GM12878 (cell line): Measurements from ENCODE around the gene GOSR2. TPM values are rescaled to one million over a fixed set of nuclear protein-coding genes. Genes with fewer than 3 reads are reported as not detected.

ENCODE experiments used
- ATAC-seq: fragments of 200-7000 bp; cut with Tn5 transposase; 3 replicates; pipeline ENCODE4 v1.9.1; 2020; ENCODE audit warnings: mild to moderate bottlenecking, moderate library complexity
- BruUV-seq: library from RNA; stranded (reverse); fragments of 400-500 nt; replicated peaks from 2 replicates; lab custom pipeline; 2021; lab: Mats Ljungman, UMichigan
- CTCF ChIA-PET: fragments of 300-600 bp; sonication (Branson Sonifier 250); formaldehyde crosslinking; extraction: SDS; loops from one replicate; lab custom pipeline; 2021; ENCODE audit warnings: inconsistent platforms; lab: Yijun Ruan, JAX
- POLR2A ChIA-PET: fragments of 350-600 bp; formaldehyde crosslinking; extraction: SDS; loops from one replicate; lab custom pipeline; 2021; ENCODE audit warnings: inconsistent platforms; lab: Charles Lee
- RAD21 ChIA-PET: fragments of 300-600 bp; sonication (Branson Sonifier 250); formaldehyde crosslinking; loops from one replicate; lab custom pipeline; 2023; ENCODE audit warnings: antibody characterized with exemption; ENCODE audit not compliant: unreplicated experiment; lab: Charles Lee
- SMC1A ChIA-PET: fragments of 300-600 bp; sonication (Branson Sonifier 250); formaldehyde crosslinking; loops from one replicate; lab custom pipeline; 2023; ENCODE audit not compliant: unreplicated experiment, uncharacterized antibody; lab: Charles Lee
- DNase-seq: peaks from one replicate; pipeline ENCODE4 v3.0.0-alpha.2; 2011; ENCODE audit warnings: low read depth, low spot score
- FAIRE-seq: peaks from 3 replicates; lab custom pipeline; 2011; peaks lifted over from hg19 to GRCh38; lab: Jason Lieb, UNC
- H2AFZ ChIP-seq: 2 replicates; pipeline ENCODE4 v1.6.0; 2011; ENCODE audit warnings: low read depth, low read length, control low read depth; ENCODE audit not compliant: control insufficient read depth
- H3K27ac ChIP-seq: 2 replicates; pipeline ENCODE4 v1.5.1; 2011; ENCODE audit warnings: control low read depth; ENCODE audit not compliant: control insufficient read depth, insufficient read depth
- H3K27me3 ChIP-seq, 2 experiments: replicated peaks in 1 of 2; 2 replicates each; pipeline versions ENCODE4 v1.6.0 to v1.6.1; 2011; ENCODE audit warnings: low read length in 1 of 2; ENCODE audit not compliant: control insufficient read depth in 2 of 2, insufficient read depth in 2 of 2
- H3K36me3 ChIP-seq, 2 experiments: 2 replicates each; pipeline ENCODE4 v1.5.1; 2011; ENCODE audit warnings: low read length in 1 of 2; ENCODE audit not compliant: control insufficient read depth in 2 of 2, insufficient read depth in 2 of 2
- H3K4me1 ChIP-seq: 2 replicates; pipeline ENCODE4 v1.6.1; 2011; ENCODE audit warnings: mild to moderate bottlenecking, low read length, moderate library complexity, mixed read lengths; ENCODE audit not compliant: control insufficient read depth, insufficient read depth
- H3K4me2 ChIP-seq: 2 replicates; pipeline ENCODE4 v1.6.0; 2011; ENCODE audit warnings: control low read depth; ENCODE audit not compliant: control insufficient read depth, insufficient read depth
- H3K4me3 ChIP-seq: fragments of 200-600 bp; sonication (generic); 2 replicates; pipeline ENCODE4 v1.5.1; 2016
- H3K79me2 ChIP-seq: 2 replicates; pipeline ENCODE4 v1.6.0; 2011; ENCODE audit warnings: low read length; ENCODE audit not compliant: control insufficient read depth, insufficient read depth
- H3K9ac ChIP-seq: 2 replicates; pipeline ENCODE4 v1.8.0; 2011; ENCODE audit warnings: low read length, control low read depth, mixed read lengths; ENCODE audit not compliant: control insufficient read depth, insufficient read depth
- H3K9me3 ChIP-seq: replicated peaks from 3 replicates; pipeline ENCODE4 v1.5.1; 2011; ENCODE audit warnings: mild to moderate bottlenecking, low read length; ENCODE audit not compliant: control insufficient read depth, insufficient read depth
- H4K20me1 ChIP-seq: 2 replicates; pipeline ENCODE4 v1.6.0; 2011; ENCODE audit not compliant: control insufficient read depth, insufficient read depth
- ASH2L ChIP-seq: fragments of 300-600, 200-600 bp; sonication (generic); IDR thresholded peaks from 2 replicates; pipeline ENCODE4 v1.6.1; 2017; ENCODE audit warnings: low read depth, mild to moderate bottlenecking, borderline replicate concordance
- CTCF ChIP-seq, 3 experiments: IDR thresholded peaks in 2 of 3; conservative IDR thresholded peaks in 1 of 3; 2 replicates each; pipeline ENCODE4 v1.5.1; 2011; ENCODE audit warnings: low read depth in 3 of 3, low read length in 3 of 3, mild to moderate bottlenecking in 3 of 3, control low read depth in 2 of 3, moderate library complexity in 2 of 3, inconsistent platforms in 1 of 3, mixed read lengths in 1 of 3; ENCODE audit not compliant: control insufficient read depth in 2 of 3, insufficient read depth in 1 of 3; ENCODE audit errors: extremely low read depth in 1 of 3
- NBN ChIP-seq: fragments of 450-650 bp; IDR thresholded peaks from 2 replicates; pipeline ENCODE4 v1.6.1; 2016
- NR2F1 ChIP-seq: fragments of 450-650 bp; conservative IDR thresholded peaks from 2 replicates; pipeline ENCODE4 v1.6.1; 2017; ENCODE audit warnings: mild to moderate bottlenecking
- PAX5 ChIP-seq: IDR thresholded peaks from 2 replicates; pipeline ENCODE4 v1.6.1; 2011; ENCODE audit warnings: low read depth, low read length, borderline replicate concordance
- POU2F2 ChIP-seq: IDR thresholded peaks from 3 replicates; pipeline ENCODE4 v1.6.1; 2011; ENCODE audit warnings: low read depth, mild to moderate bottlenecking, low read length, borderline replicate concordance
- RUNX3 ChIP-seq: IDR thresholded peaks from 2 replicates; pipeline ENCODE4 v1.6.1; 2012; ENCODE audit warnings: low read length, inconsistent platforms
- ZBED1 ChIP-seq: IDR thresholded peaks from 2 replicates; pipeline ENCODE4 v1.6.1; 2016; ENCODE audit warnings: borderline replicate concordance
- ZNF622 ChIP-seq: fragments of 450-650 bp; IDR thresholded peaks from 2 replicates; pipeline ENCODE4 v1.6.1; 2017; ENCODE audit warnings: mild to moderate bottlenecking, inconsistent platforms
- ZZZ3 ChIP-seq: IDR thresholded peaks from 2 replicates; pipeline ENCODE4 v1.6.1; 2011; ENCODE audit warnings: low read depth; ENCODE audit not compliant: control insufficient read depth, insufficient read length
- WGBS: methylation state at CpG from one replicate; pipeline ENCODE4 v1.1.6; 2016; ENCODE audit warnings: low lambda C conversion rate; ENCODE audit not compliant: insufficient replicate concordance, insufficient coverage; ENCODE audit errors: missing lambda C conversion rate; 5-methylcytosine and 5-hydroxymethylcytosine counted together
- in situ Hi-C: fragments of 300-500 bp; cut with MboI; formaldehyde crosslinking; loops from 9 replicates; pipeline ENCODE4 v1.14.3; 2018; ENCODE audit warnings: mixed read lengths
- intact Hi-C: fragments of 100-400 bp; cut with micrococcal nuclease; formaldehyde crosslinking; loops from one replicate; pipeline ENCODE4 v1.14.2; 2022; ENCODE audit not compliant: unreplicated experiment
- polyA plus RNA-seq, 11 experiments: library from polyadenylated mRNA; depleted of rRNA in 4 of 11; unstranded in 6 of 11; stranded (reverse) in 5 of 11; fragments of >200 nt; fragmentation: Nextera tagmentation in 4 of 11; fragmentation: Illumina TruSeq in 1 of 11; extraction: Ambion mirVana in 4 of 11; extraction: Trizol in 1 of 11; gene quantifications; 1 replicate in 1 of 11; 2 replicates in 10 of 11; pipeline versions ENCODE4 v1.2.1 to v1.2.3, GENCODE V29; 2011 to 2016; ENCODE audit warnings: inconsistent platforms in 2 of 11, missing spikeins in 2 of 11, low read depth in 1 of 11
- total RNA-seq, 4 experiments: library from RNA; depleted of rRNA in 3 of 4; stranded (reverse); fragments of >200 nt in 3 of 4; fragmentation: Illumina TruSeq in 1 of 4; extraction: Trizol in 1 of 4; gene quantifications; 2 replicates each; pipeline versions ENCODE4 v1.2.1 to v1.2.3, GENCODE V29; 2013 to 2021
- TF ChIP-seq, protein P1 (sequence below): IDR thresholded peaks from 2 replicates; pipeline ENCODE4 v1.6.1; 2012; ENCODE audit warnings: low read depth, low read length, improper control_type of control experiment
- TF ChIP-seq, protein P2 (sequence below): fragments of 450-650 bp; IDR thresholded peaks from 2 replicates; pipeline ENCODE4 v1.6.1; 2016; ENCODE audit warnings: mild to moderate bottlenecking

The GOSR2 gene
- total and polyA plus RNA-seq, 10 of the 15 experiments (the other 5 are each of a cell fraction or from before 2014, with no cell fraction given) = 30.1 to 64.5 (median 47.0) TPM

- POLR2A ChIA-PET = no interaction called here
- WGBS = 50% methylated on average over 11 of the region's 11 CpGs
- Histone ChIP-seq H3K36me3 (no peaks in the 10 kb centered on the region), H3K4me3 (no peak overlapping the region), H3K27me3 (no peaks in the 10 kb centered on the region), H3K9me3 (no peaks in the 10 kb centered on the region), H4K20me1 (no peaks in the 10 kb centered on the region), H2AFZ (no peak overlapping the region), H3K4me2 (no peak overlapping the region), H3K4me1 (no peaks in the 10 kb centered on the region), H3K27ac (no peak overlapping the region), H3K9ac (no peak overlapping the region), H3K79me2 (no peaks in the 10 kb centered on the region)
- SMC1A ChIA-PET = no interaction called here
- TF ChIP-seq ZZZ3 (no peak), ZNF622 (no peak), POU2F2 (no peak)
- ATAC-seq = no peak
- FAIRE-seq = no peak
- RAD21 ChIA-PET = no interaction called here
- BruUV-seq = no TSS peak
- in situ Hi-C loops = no loop called here
- no peak for DNase-seq
- intact Hi-C loops = no loop called here
- CTCF ChIA-PET = interaction anchor here (1.6 kb wide), 1 partner anchor 9 kb away, joined by 5 read pairs; no protein-coding TSS in a partner anchor
These were observed 26.6 kb downstream of the GOSR2 start for GRCh38 chr17:46949291-46950174.

DNA sequence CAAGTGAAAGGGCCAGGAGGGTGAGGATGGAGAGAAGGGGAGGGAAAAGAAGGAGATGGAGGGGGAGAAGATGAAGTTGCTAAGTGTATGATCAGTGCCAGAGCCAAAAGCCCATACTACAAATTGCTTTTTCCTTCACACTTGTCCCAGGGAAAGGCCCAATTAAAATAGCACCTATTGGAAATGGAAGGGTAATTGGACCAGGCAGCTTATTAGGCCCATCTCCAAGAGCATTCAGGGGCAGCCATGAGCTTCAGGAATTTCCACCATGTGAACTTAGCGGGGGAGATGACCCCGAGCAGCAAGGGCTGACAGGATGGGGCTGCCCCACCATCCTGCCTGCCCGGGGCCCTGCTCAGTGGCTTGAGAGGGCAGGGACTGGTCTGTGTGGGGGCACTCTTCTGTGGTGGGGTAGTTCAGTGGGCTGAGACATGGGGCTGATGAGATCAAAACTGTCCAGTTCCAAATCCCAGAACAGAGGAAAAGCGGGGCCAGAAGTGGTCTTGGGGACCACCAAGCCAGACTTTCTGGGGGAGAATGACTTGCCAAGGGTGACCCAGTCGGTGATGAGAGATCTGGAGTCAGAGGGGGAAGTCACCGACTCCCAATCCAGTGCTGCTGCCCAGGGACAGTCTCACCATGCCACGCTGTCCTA is 27.5 kb downstream of the GOSR2 start:
- FAIRE-seq = no peak
- ChIA-PET POLR2A (no interaction called here), SMC1A (no interaction called here), CTCF (interaction anchor here (1.6 kb wide), 1 partner anchor 10 kb away, joined by 5 read pairs; no protein-coding TSS in a partner anchor), RAD21 (no interaction called here)
- in situ Hi-C loops (no loop called here), intact Hi-C loops (no loop called here)
- H3K27ac ChIP-seq = no peak overlapping the region
- H3K4me3 ChIP-seq = no peak overlapping the region
- H4K20me1 ChIP-seq = no peaks in the 10 kb centered on the region
- H3K4me1 ChIP-seq = no peaks in the 10 kb centered on the region
- H3K36me3 ChIP-seq = no peaks in the 10 kb centered on the region
- no peak overlapping the region for H3K9ac ChIP-seq
- 49% methylated on average over 7 of the region's 7 CpGs for WGBS
- no peak for DNase-seq
- no peak; the same call in 2 of the 3 replicates for ATAC-seq
- no peaks in the 10 kb centered on the region for H3K27me3 ChIP-seq
- no peaks in the 10 kb centered on the region for H3K9me3 ChIP-seq
- H3K4me2 ChIP-seq = no peak overlapping the region
- no peak overlapping the region for H2AFZ ChIP-seq
- no peaks in the 10 kb centered on the region for H3K79me2 ChIP-seq
- BruUV-seq = TSS peak; percentile 7
- TF ChIP-seq, protein P1, sequence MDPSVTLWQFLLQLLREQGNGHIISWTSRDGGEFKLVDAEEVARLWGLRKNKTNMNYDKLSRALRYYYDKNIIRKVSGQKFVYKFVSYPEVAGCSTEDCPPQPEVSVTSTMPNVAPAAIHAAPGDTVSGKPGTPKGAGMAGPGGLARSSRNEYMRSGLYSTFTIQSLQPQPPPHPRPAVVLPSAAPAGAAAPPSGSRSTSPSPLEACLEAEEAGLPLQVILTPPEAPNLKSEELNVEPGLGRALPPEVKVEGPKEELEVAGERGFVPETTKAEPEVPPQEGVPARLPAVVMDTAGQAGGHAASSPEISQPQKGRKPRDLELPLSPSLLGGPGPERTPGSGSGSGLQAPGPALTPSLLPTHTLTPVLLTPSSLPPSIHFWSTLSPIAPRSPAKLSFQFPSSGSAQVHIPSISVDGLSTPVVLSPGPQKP = no peak
- TF ChIP-seq RUNX3 = no peak
- TF ChIP-seq ASH2L = no peak
- TF ChIP-seq PAX5 = no peak
- TF ChIP-seq ZBED1 = no peak
- TF ChIP-seq NBN = no peak
- TF ChIP-seq, protein P2, sequence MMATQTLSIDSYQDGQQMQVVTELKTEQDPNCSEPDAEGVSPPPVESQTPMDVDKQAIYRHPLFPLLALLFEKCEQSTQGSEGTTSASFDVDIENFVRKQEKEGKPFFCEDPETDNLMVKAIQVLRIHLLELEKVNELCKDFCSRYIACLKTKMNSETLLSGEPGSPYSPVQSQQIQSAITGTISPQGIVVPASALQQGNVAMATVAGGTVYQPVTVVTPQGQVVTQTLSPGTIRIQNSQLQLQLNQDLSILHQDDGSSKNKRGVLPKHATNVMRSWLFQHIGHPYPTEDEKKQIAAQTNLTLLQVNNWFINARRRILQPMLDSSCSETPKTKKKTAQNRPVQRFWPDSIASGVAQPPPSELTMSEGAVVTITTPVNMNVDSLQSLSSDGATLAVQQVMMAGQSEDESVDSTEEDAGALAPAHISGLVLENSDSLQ = no peak
- no peak for TF ChIP-seq CTCF (IDR thresholded peaks at IDR 0.05 in 2 of 3, conservative IDR thresholded peaks at IDR 0.05 in 1 of 3; ENCODE audit: control insufficient read depth in 2 of 3, extremely low read depth in 1 of 3, insufficient read depth in 1 of 3, low read depth in 3 of 3, low read length in 3 of 3)
- TF ChIP-seq NR2F1 = no peak
